ENCODE measurements around the gene EEFSEC.

DNA sequence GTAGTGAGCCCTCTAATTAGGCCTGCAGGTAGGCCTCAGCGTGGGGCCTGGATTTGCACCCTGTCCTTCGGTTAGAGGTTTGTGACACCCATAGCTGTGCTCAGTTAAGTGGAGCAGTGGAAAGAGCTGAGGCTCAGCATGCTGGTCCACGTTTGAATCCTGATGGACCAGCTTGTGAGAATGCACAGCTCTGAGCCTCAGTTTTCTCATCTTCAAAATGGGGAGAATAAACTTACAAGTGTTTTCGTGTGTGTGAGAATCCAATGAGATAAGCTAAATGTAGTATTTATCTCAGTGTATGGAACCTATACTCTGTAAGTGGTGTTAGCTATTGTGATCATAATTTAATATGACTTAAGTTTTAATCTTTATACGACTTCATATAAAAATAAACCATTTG lies 22.5 kb downstream of the EEFSEC start:
- TF ChIP-seq CTCF (IDR thresholded peaks at IDR 0.05) (no peak), POLR2A (IDR thresholded peaks at IDR 0.05) (no peak)
